Measurements from ENCODE around the gene PRKCZ.

The PRKCZ gene

GRCh38 chr1:2177946-2178538 is 127.8 kb downstream of the PRKCZ start:
- no peak for DNase-seq (ENCODE audit: low read depth in 2 of 2)

GRCh38 chr1:2178875-2179274 is 128.7 kb downstream of the PRKCZ start:
- no peak for DNase-seq (ENCODE audit: low read depth in 2 of 2)

- no peak for DNase-seq (ENCODE audit: low read depth in 2 of 2)
These were observed 129.2 kb downstream of the PRKCZ start for GRCh38 chr1:2179283-2180013.

- no peak for DNase-seq (ENCODE audit: low read depth in 2 of 2)
These were observed 130.4 kb downstream of the PRKCZ start for GRCh38 chr1:2180297-2181245.

- no peak for DNase-seq (ENCODE audit: low read depth in 2 of 2)
These were observed 131.1 kb downstream of the PRKCZ start for GRCh38 chr1:2181271-2181670.

- DNase-seq (ENCODE audit: low read depth in 2 of 2) = no peak
These were observed 131.5 kb downstream of the PRKCZ start for GRCh38 chr1:2181752-2182151.

GRCh38 chr1:2182376-2182775 is 132.2 kb downstream of the PRKCZ start:
- DNase-seq (ENCODE audit: low read depth in 2 of 2) = no peak

GRCh38 chr1:2183937-2184334 is 133.7 kb downstream of the PRKCZ start:
- DNase-seq (ENCODE audit: low read depth in 2 of 2) = no peak

GRCh38 chr1:2184531-2184930 is 134.3 kb downstream of the PRKCZ start:
- DNase-seq (ENCODE audit: low read depth in 2 of 2) = no peak

- no peak for DNase-seq (ENCODE audit: low read depth in 2 of 2)
These were observed 134.7 kb downstream of the PRKCZ start for GRCh38 chr1:2184934-2185333.

GRCh38 chr1:2185880-2186855 is 136.0 kb downstream of the PRKCZ start:
- DNase-seq (ENCODE audit: low read depth in 2 of 2) = no peak

GRCh38 chr1:2186901-2187300 is 136.7 kb downstream of the PRKCZ start:
- no peak for DNase-seq (ENCODE audit: low read depth in 2 of 2)

- no peak for DNase-seq (ENCODE audit: low read depth in 2 of 2)
These were observed 137.4 kb downstream of the PRKCZ start for GRCh38 chr1:2187619-2188018.

- DNase-seq (ENCODE audit: low read depth in 2 of 2) = no peak
These were observed 138.1 kb downstream of the PRKCZ start for GRCh38 chr1:2188336-2188735.

GRCh38 chr1:2189459-2190425 is 139.5 kb downstream of the PRKCZ start:
- DNase-seq (ENCODE audit: low read depth in 2 of 2) = peak; percentile 76 to 82

GRCh38 chr1:2190491-2190976 is 140.3 kb downstream of the PRKCZ start:
- no peak for DNase-seq (ENCODE audit: low read depth in 2 of 2)

GRCh38 chr1:2192031-2192995 is 142.1 kb downstream of the PRKCZ start:
- DNase-seq (ENCODE audit: low read depth in 2 of 2) = no peak

GRCh38 chr1:2193514-2194281 is 143.5 kb downstream of the PRKCZ start:
- DNase-seq (ENCODE audit: low read depth in 2 of 2) = no peak
